GM18505 (cell line): ENCODE results near the gene ZNF557.
"Not testable (repeated sequence)": the region's sequence is repeated elsewhere in the genome, so short reads cannot be mapped to it uniquely, and the experiment has no call there.

Experiments
- ATAC-seq: cut with Tn5 transposase; IDR thresholded peaks from one replicate; pipeline ENCODE4 v1.9.1; 2021; ENCODE audit not compliant: unreplicated experiment
- POLR2A ChIP-seq: IDR thresholded peaks from 4 replicates; pipeline ENCODE4 v1.6.1; 2011; ENCODE audit warnings: borderline replicate concordance; ENCODE audit not compliant: insufficient read depth, insufficient read length; ENCODE audit errors: extremely low read depth

ZNF557 gene

GRCh38 chr19:7063764-7064418 is 5.6 kb upstream of the ZNF557 start:
- no peak for ATAC-seq
- no peak for TF ChIP-seq POLR2A

- ATAC-seq: not testable (repeated sequence)
These were observed 2.4 kb upstream of the ZNF557 start for GRCh38 chr19:7067122-7067521.

DNA sequence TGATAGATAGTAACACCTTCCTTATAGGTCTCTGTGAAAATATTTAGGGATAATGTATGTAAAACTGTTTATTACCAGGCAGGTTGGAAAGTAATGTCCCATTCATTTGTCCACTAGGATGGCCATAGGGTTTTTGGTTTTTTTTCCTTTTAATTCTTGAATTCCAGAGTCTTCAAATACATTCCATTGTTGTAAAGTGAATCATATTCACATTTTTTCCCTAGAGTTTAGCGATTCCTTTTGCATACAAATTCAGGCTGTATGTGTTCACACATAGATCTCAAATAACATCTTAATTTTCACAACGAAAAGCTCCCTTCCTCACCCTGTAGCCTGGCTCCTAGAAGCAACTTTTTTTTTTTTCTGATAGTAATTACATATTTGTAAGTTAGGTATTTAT is 1.8 kb upstream of the ZNF557 start:
- ATAC-seq: no peak
- TF ChIP-seq POLR2A: no peak

DNA sequence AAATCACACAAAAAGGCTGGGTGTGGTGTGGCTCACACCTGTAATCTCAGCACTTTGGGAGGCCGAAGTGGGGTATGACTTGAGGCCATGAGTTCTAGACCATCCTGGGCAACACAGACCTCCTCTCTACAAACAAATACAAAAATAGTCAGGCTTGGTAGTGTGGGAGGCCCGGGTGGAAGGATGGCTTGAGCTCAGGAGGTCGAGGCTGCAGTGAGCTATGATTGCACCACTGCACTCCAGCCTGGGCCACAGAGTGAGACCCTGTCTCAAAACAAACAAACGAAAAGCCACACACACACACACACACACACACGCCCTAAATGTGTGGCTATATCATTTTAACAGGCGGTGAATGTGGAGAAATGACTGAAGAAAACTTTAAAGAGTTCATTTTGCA is 904 bp upstream of the ZNF557 start:
- no peak for TF ChIP-seq POLR2A
- no peak for ATAC-seq

DNA sequence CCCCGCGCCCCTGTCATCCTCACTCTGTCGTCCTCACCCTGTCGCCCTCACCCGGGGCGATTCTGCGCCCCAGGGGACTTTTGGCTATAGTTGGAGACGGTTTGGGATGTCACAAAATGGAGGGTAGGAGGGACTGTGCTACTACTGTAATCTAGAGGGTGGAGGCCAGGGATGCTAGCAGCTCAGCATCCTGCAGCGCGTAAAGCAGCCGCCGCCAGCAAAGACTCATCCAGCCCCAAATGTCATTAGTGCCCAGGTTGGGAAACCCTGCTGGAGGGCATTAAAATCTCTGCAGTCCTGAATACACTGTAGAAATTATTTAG is 362 bp downstream of the ZNF557 start:
- no peak for TF ChIP-seq POLR2A
- ATAC-seq: peak; percentile 26

- no peak for TF ChIP-seq POLR2A
- ATAC-seq: no peak
These were observed 3.0 kb downstream of the ZNF557 start for GRCh38 chr19:7072541-7072940.

GRCh38 chr19:7074705-7075282 is 5.3 kb downstream of the ZNF557 start:
- TF ChIP-seq POLR2A: no peak

GRCh38 chr19:7076151-7076550 is 6.6 kb downstream of the ZNF557 start:
- TF ChIP-seq POLR2A: no peak

More at GRCh38 chr19:7074705-7075282, 5.3 kb downstream of the ZNF557 start:
- no peak for ATAC-seq

GRCh38 chr19:7078008-7078407 is 8.5 kb downstream of the ZNF557 start:
- no peak for TF ChIP-seq POLR2A
- no peak for ATAC-seq

More at GRCh38 chr19:7076151-7076550, 6.6 kb downstream of the ZNF557 start:
- no peak for ATAC-seq

DNA sequence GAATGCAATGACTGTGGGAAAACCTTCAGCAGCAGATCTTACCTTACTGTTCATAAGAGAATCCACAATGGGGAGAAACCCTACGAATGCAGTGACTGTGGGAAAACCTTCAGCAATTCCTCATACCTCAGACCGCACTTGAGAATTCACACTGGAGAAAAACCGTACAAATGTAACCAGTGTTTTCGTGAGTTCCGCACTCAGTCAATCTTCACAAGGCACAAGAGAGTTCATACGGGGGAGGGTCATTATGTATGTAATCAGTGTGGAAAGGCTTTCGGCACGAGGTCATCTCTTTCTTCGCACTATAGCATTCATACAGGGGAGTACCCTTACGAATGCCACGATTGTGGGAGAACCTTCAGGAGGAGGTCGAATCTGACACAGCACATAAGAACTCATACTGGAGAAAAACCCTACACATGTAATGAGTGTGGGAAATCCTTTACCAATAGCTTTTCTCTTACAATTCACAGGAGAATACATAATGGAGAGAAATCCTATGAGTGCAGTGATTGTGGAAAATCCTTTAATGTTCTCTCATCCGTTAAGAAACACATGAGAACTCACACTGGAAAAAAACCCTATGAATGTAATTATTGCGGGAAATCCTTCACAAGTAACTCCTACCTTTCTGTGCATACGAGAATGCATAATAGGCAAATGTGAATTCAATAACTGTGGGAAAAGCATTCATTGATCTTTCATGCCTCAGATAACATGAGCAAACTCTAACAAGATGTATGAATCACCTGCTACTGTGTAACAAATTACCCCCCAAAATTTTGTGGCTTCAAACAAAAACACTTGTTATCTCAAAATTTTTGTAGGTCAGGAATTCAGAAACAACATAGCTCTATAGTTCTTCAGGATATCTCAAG is 13.8 kb downstream of the ZNF557 start:
- TF ChIP-seq POLR2A: no peak

DNA sequence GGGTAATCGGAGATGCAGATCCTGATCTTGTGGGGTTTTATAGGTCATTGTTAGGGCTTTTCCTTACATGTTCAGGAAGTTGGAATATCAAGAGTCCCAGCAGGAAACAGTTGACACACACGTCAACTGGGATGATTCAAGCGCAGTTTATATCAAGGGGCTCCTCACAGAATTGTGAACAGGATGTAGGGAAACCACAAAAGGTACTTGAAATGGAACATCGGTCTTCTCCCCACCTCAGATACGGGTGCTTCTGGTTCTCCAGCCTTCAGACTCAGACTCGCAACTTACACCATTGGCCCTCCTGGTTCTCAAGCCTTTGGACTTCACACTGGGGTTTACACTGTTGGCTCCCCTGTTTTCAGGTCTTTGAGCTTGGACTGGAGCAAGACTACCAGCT is 19.5 kb downstream of the ZNF557 start:
- ATAC-seq: no peak
- TF ChIP-seq POLR2A: no peak

More for the DNA sequence above, 13.8 kb downstream of the ZNF557 start:
- ATAC-seq: no peak

GRCh38 chr19:7098096-7098495 is 28.6 kb downstream of the ZNF557 start:
- TF ChIP-seq POLR2A: no peak
- no peak for ATAC-seq

- ATAC-seq: peak; percentile 83
- TF ChIP-seq POLR2A: peak; percentile 85
These were observed 29.4 kb downstream of the ZNF557 start for GRCh38 chr19:7098701-7099596.
